Panc1 (cell line): Measurements from ENCODE around the gene G2E3. TPM values are rescaled to one million over a fixed set of nuclear protein-coding genes. Genes with fewer than 3 reads are reported as not detected.

Source experiments
- ATAC-seq: fragments of 200-7000 bp; cut with Tn5 transposase; 2 replicates; pipeline ENCODE4 v1.9.1; 2020; ENCODE audit warnings: mild to moderate bottlenecking, moderate library complexity
- BruUV-seq: library from RNA; stranded (reverse); fragments of 400-500 nt; replicated peaks from 2 replicates; lab custom pipeline; 2021; lab: Mats Ljungman, UMichigan
- CTCF ChIA-PET: fragments of 300-600 bp; sonication (Branson Sonifier 250); formaldehyde crosslinking; loops from one replicate; lab custom pipeline; 2022; ENCODE audit warnings: antibody characterized with exemption; lab: Charles Lee
- POLR2A ChIA-PET: fragments of 300-600 bp; sonication (Branson Sonifier 250); formaldehyde crosslinking; loops from one replicate; lab custom pipeline; 2022; ENCODE audit warnings: antibody characterized with exemption; lab: Charles Lee
- DNase-seq: peaks from one replicate; pipeline ENCODE4 v3.0.0-alpha.2; 2010; ENCODE audit warnings: low read depth, low spot score
- H3K27ac ChIP-seq: 2 replicates; pipeline ENCODE4 v1.5.1; 2011; ENCODE audit warnings: mild to moderate bottlenecking, low read length, inconsistent platforms
- H3K27me3 ChIP-seq: fragments of 200-500 bp; sonication (Bioruptor generic); 2 replicates; pipeline ENCODE4 v1.6.0; 2014; ENCODE audit warnings: low read length, inconsistent platforms; ENCODE audit not compliant: control insufficient read depth, insufficient read depth
- H3K36me3 ChIP-seq: fragments of 200-500 bp; sonication (Bioruptor generic); 2 replicates; pipeline ENCODE4 v1.5.1; 2014; ENCODE audit warnings: inconsistent platforms, mild to moderate bottlenecking, low read length, moderate library complexity; ENCODE audit not compliant: control insufficient read depth, insufficient read depth
- H3K4me1 ChIP-seq: 2 replicates; pipeline ENCODE4 v1.5.1; 2011; ENCODE audit warnings: inconsistent platforms, mild to moderate bottlenecking, low read length, moderate library complexity; ENCODE audit not compliant: control insufficient read depth, insufficient read depth
- H3K4me3 ChIP-seq, 2 experiments: 2 replicates each; pipeline ENCODE4 v1.5.1; 2011 to 2012; ENCODE audit warnings: low read depth in 2 of 2, low read length in 2 of 2, mild to moderate bottlenecking in 2 of 2, inconsistent platforms in 1 of 2, moderate library complexity in 1 of 2
- H3K9me3 ChIP-seq: fragments of 200-500 bp; sonication (Bioruptor generic); 2 replicates; pipeline ENCODE4 v1.5.1; 2014; ENCODE audit warnings: low read depth, mild to moderate bottlenecking, inconsistent platforms, low read length, moderate library complexity; ENCODE audit not compliant: control insufficient read depth, insufficient read depth
- CTCF ChIP-seq: fragments of 450-650 bp; IDR thresholded peaks from 2 replicates; pipeline ENCODE4 v1.5.1; 2017; ENCODE audit warnings: mild to moderate bottlenecking
- POLR2AphosphoS5 ChIP-seq: IDR thresholded peaks from 2 replicates; pipeline ENCODE4 v1.6.1; 2012; ENCODE audit warnings: mild to moderate bottlenecking, low read depth, low read length, moderate library complexity
- REST ChIP-seq, 2 experiments: IDR thresholded peaks; 2 replicates each; pipeline ENCODE4 v1.6.1; 2011 to 2012; ENCODE audit warnings: low read depth in 2 of 2, control low read depth in 1 of 2, low read length in 1 of 2, mild to moderate bottlenecking in 1 of 2, moderate library complexity in 1 of 2; ENCODE audit not compliant: insufficient read depth in 1 of 2
- SIN3A ChIP-seq: IDR thresholded peaks from 2 replicates; pipeline ENCODE4 v1.6.1; 2012; ENCODE audit warnings: low read depth, mild to moderate bottlenecking, low read length, moderate library complexity, borderline replicate concordance; ENCODE audit not compliant: insufficient read depth
- in situ Hi-C: cut with HindIII; loops from 2 replicates; pipeline ENCODE4 v1.10.0; 2016; ENCODE audit warnings: low sequenced_read_pairs, low pct_unique_long_range_greater_than_20kb
- intact Hi-C: fragments of 100-400 bp; cut with micrococcal nuclease; formaldehyde crosslinking; loops from one replicate; pipeline ENCODE4 v1.10.0; 2022; ENCODE audit not compliant: unreplicated experiment
- total RNA-seq: library from RNA; stranded (reverse); gene quantifications from one replicate; pipeline ENCODE4 v1.2.1, GENCODE V29; 2021; ENCODE audit not compliant: unreplicated experiment

Gene G2E3
- total RNA-seq, 1 experiment from 2014 or later: 27.5 TPM

- in situ Hi-C loops: no loop called here
- Histone ChIP-seq H3K4me3 (no peak overlapping the region), H3K27ac (no peak overlapping the region), H3K36me3 (no peaks in the 10 kb centered on the region), H3K4me1 (no peaks in the 10 kb centered on the region), H3K9me3 (no peaks in the 10 kb centered on the region), H3K27me3 (no peaks in the 10 kb centered on the region)
- no TSS peak for BruUV-seq
- intact Hi-C loops: loop anchor here (10.0 kb wide), 1 partner anchor 146 kb away; no protein-coding TSS in a partner anchor
- ChIA-PET CTCF (no interaction called here), POLR2A (interaction anchor here (0.6 kb wide), 1 partner anchor 29 kb away, joined by 4 read pairs; no protein-coding TSS in a partner anchor)
- ATAC-seq: no peak
- DNase-seq: no peak
- no peak for TF ChIP-seq POLR2AphosphoS5
- TF ChIP-seq CTCF: no peak
Observed at GRCh38 chr14:30520536-30520935, 38.4 kb upstream of the G2E3 start.

- Histone ChIP-seq H3K27ac (no peak overlapping the region), H3K36me3 (no peaks in the 10 kb centered on the region), H3K4me1 (no peaks in the 10 kb centered on the region), H3K9me3 (no peaks in the 10 kb centered on the region), H3K27me3 (no peaks in the 10 kb centered on the region), H3K4me3 (no peak overlapping the region)
- in situ Hi-C loops (no loop called here), intact Hi-C loops (loop anchor here (10.0 kb wide), 1 partner anchor 147 kb away; no protein-coding TSS in a partner anchor)
- ATAC-seq: no peak
- no TSS peak for BruUV-seq
- peak; percentile 18 for DNase-seq
- ChIA-PET CTCF (interaction anchor here (0.6 kb wide), 1 partner anchor 147 kb away, joined by 4 read pairs; no protein-coding TSS in a partner anchor), POLR2A (no interaction called here)
- TF ChIP-seq CTCF (peak; percentile 67; the same call in 1 of the 2 replicates), REST (IDR thresholded peaks at IDR 0.05; ENCODE audit: insufficient read depth in 1 of 2, low read depth in 2 of 2, low read length in 1 of 2) (no peak), SIN3A (no peak)
Observed at GRCh38 chr14:30521899-30522736, 36.8 kb upstream of the G2E3 start.
